PC-9 (cell line): Measurements from ENCODE around the gene GPR135. TPM values are rescaled to one million over a fixed set of nuclear protein-coding genes. Genes with fewer than 3 reads are reported as not detected.

Experiments used
- BruUV-seq: library from RNA; stranded (reverse); fragments of 400-500 nt; replicated peaks from 2 replicates; lab custom pipeline; 2021; lab: Mats Ljungman, UMichigan
- CTCF ChIA-PET: fragments of 300-600 bp; sonication (Branson Sonifier 250); formaldehyde crosslinking; loops from one replicate; lab custom pipeline; 2022; ENCODE audit warnings: antibody characterized with exemption; lab: Charles Lee
- POLR2A ChIA-PET: fragments of 300-600 bp; sonication (Branson Sonifier 250); formaldehyde crosslinking; loops from one replicate; lab custom pipeline; 2022; ENCODE audit warnings: antibody characterized with exemption; ENCODE audit not compliant: unreplicated experiment; lab: Charles Lee
- DNase-seq, 2 experiments: peaks; one replicate each; pipeline versions ENCODE4 v3.0.0 to v3.0.0-alpha.2; 2015 to 2022; ENCODE audit warnings: mixed read lengths in 1 of 2
- H2AFZ ChIP-seq: fragments of 200-600 bp; sonication (generic); 2 replicates; pipeline ENCODE4 v1.8.1; 2017; ENCODE audit warnings: antibody characterized with exemption
- H3F3A ChIP-seq: fragments of 200-600 bp; sonication (generic); 2 replicates; pipeline ENCODE4 v1.8.1; 2017; ENCODE audit warnings: antibody characterized with exemption, mild to moderate bottlenecking, low read depth; ENCODE audit not compliant: insufficient read depth
- H3K27ac ChIP-seq: fragments of 200-600 bp; sonication (generic); 2 replicates; pipeline ENCODE4 v1.6.1; 2016; ENCODE audit warnings: mixed run types
- H3K27me3 ChIP-seq: fragments of 200-600 bp; sonication (generic); 2 replicates; pipeline ENCODE4 v1.6.1; 2016; ENCODE audit warnings: low read depth, mixed run types; ENCODE audit not compliant: insufficient read depth
- H3K36me3 ChIP-seq: fragments of 200-600 bp; sonication (generic); 2 replicates; pipeline ENCODE4 v1.6.1; 2016; ENCODE audit warnings: low read depth, mixed run types
- H3K4me1 ChIP-seq: fragments of 200-600 bp; sonication (generic); replicated peaks from 2 replicates; pipeline ENCODE4 v1.6.1; 2016; ENCODE audit warnings: mixed run types; ENCODE audit not compliant: insufficient read depth
- H3K4me2 ChIP-seq: fragments of 200-600 bp; sonication (generic); 2 replicates; pipeline ENCODE4 v1.6.1; 2017; ENCODE audit warnings: mixed run types
- H3K4me3 ChIP-seq: fragments of 200-600 bp; sonication (generic); 2 replicates; pipeline ENCODE4 v1.6.1; 2016; ENCODE audit warnings: mixed run types
- H3K79me2 ChIP-seq: fragments of 200-600 bp; sonication (generic); 2 replicates; pipeline ENCODE4 v1.6.1; 2017; ENCODE audit warnings: low read depth, mixed run types
- H3K9me2 ChIP-seq: fragments of 200-600 bp; sonication (generic); 2 replicates; pipeline ENCODE4 v1.8.1; 2017; ENCODE audit warnings: mild to moderate bottlenecking; ENCODE audit not compliant: insufficient read depth
- H3K9me3 ChIP-seq: fragments of 200-600 bp; sonication (generic); 2 replicates; pipeline ENCODE4 v1.8.1; 2016; ENCODE audit warnings: low read depth; ENCODE audit not compliant: insufficient read depth
- H4K20me1 ChIP-seq: fragments of 200-600 bp; sonication (generic); 2 replicates; pipeline ENCODE4 v1.8.1; 2017; ENCODE audit not compliant: insufficient read depth
- EZH2 ChIP-seq: fragments of 200-600 bp; sonication (generic); IDR thresholded peaks from 2 replicates; pipeline ENCODE4 v1.8.0; 2017; ENCODE audit warnings: antibody characterized with exemption, low read depth
- intact Hi-C: fragments of 100-400 bp; cut with micrococcal nuclease; formaldehyde crosslinking; loops from one replicate; pipeline ENCODE4 v1.10.0; 2022; ENCODE audit not compliant: unreplicated experiment
- total RNA-seq: library from RNA; stranded (reverse); gene quantifications from 2 replicates; pipeline ENCODE4 v1.2.3, GENCODE V29; 2021
- TF ChIP-seq, protein P1 (sequence below): fragments of 200-600 bp; sonication (generic); conservative IDR thresholded peaks from 2 replicates; pipeline ENCODE4 v1.6.1; 2017; ENCODE audit warnings: mixed run types, antibody characterized with exemption, mild to moderate bottlenecking, moderate library complexity

Gene GPR135
- total RNA-seq, 1 experiment from 2014 or later: 15.2 TPM

DNA sequence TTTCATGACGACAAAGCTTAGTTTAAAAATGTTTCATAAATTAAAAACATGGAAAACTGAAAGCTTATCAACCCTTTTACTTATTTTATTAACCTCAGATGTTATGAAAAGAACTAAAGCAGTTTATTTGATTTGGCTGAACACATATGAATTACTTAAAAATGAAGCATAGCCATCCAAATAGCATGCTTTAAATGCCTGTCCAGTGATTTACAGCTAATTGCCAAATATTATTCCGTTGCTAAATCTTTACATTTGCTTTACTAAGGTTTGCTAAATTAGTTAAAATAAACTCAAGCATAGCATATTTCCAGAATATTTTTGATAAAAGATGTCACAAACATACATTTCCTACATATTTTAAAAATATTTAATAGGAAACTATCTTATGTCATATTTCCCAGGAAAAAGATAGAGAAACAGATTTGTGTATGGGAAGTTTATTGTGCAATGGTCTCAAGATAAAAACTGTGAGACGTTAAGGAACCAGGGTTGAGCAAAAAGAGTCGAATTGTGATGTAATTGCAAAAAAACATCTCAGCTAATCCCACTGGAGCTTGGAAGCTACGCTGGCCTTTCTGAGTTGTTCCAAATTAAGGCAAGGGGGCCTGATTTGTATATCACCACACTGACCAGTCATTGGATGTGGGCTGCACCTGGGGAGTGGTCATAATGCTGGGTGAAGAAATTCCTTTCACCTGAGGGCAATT is 25.8 kb downstream of the GPR135 start:
- no peak overlapping the region for H2AFZ ChIP-seq
- H3K4me3 ChIP-seq: no peak overlapping the region
- H3K9me3 ChIP-seq: no peaks in the 10 kb centered on the region; the same call in 1 of the 2 replicates
- ChIA-PET CTCF (no interaction called here), POLR2A (interaction anchor here (0.6 to 0.7 kb wide), 3 partner anchors 43 to 150 kb away, joined by 3 to 7 read pairs (median 3); no protein-coding TSS in a partner anchor)
- no peaks in the 10 kb centered on the region for H4K20me1 ChIP-seq
- no peaks in the 10 kb centered on the region for H3F3A ChIP-seq
- intact Hi-C loops: no loop called here
- H3K4me1 ChIP-seq: peaks cover 13% of the 10 kb centered on the region; the same call in 1 of the 2 replicates
- H3K4me2 ChIP-seq: no peak overlapping the region
- BruUV-seq: no TSS peak
- H3K9me2 ChIP-seq: no peaks in the 10 kb centered on the region
- H3K79me2 ChIP-seq: no peaks in the 10 kb centered on the region
- H3K27ac ChIP-seq: no peak overlapping the region
- DNase-seq: no peak
- H3K36me3 ChIP-seq: 0 out of 2 replicates have a peak, but pooled peaks cover 7% of the 10 kb centered on the region
- no peaks in the 10 kb centered on the region for H3K27me3 ChIP-seq
- TF ChIP-seq, protein P1, sequence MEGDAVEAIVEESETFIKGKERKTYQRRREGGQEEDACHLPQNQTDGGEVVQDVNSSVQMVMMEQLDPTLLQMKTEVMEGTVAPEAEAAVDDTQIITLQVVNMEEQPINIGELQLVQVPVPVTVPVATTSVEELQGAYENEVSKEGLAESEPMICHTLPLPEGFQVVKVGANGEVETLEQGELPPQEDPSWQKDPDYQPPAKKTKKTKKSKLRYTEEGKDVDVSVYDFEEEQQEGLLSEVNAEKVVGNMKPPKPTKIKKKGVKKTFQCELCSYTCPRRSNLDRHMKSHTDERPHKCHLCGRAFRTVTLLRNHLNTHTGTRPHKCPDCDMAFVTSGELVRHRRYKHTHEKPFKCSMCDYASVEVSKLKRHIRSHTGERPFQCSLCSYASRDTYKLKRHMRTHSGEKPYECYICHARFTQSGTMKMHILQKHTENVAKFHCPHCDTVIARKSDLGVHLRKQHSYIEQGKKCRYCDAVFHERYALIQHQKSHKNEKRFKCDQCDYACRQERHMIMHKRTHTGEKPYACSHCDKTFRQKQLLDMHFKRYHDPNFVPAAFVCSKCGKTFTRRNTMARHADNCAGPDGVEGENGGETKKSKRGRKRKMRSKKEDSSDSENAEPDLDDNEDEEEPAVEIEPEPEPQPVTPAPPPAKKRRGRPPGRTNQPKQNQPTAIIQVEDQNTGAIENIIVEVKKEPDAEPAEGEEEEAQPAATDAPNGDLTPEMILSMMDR: no peak
- TF ChIP-seq EZH2: no peak

DNA sequence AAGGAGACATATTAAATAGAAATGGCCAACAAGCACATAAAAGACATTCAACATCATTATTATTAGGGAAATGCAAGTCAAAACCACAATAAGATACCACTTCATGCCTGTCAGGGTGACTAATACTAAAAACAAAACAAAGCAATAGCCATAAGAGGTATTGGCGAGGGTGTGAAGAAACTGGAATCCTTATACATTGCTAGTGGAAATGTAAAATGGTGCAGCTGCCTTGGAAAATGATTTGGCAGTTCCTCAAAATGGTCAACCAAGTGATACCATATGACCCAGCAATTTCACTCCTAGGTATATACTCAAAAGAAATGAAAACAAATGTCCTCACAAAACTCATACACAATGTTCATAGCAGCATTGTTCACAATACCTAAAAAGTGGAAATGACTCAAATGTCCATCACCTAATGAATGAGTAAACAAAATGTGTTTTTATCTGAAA is 27.0 kb downstream of the GPR135 start:
- 0 out of 2 replicates have a peak, but pooled peaks cover 7% of the 10 kb centered on the region for H3K36me3 ChIP-seq
- peak overlapping the region; percentile 11; the same call in 1 of the 2 replicates for H3K27ac ChIP-seq
- no peaks in the 10 kb centered on the region for H3K9me2 ChIP-seq
- POLR2A ChIA-PET: no interaction called here
- no peak overlapping the region for H3K4me3 ChIP-seq
- no peaks in the 10 kb centered on the region for H3K27me3 ChIP-seq
- H4K20me1 ChIP-seq: no peaks in the 10 kb centered on the region
- no TSS peak for BruUV-seq
- no peak overlapping the region for H3K4me2 ChIP-seq
- intact Hi-C loops: no loop called here
- TF ChIP-seq, protein P1: no peak
- TF ChIP-seq EZH2: no peak
- peak in 1 of 2 experiments; percentile 59 for DNase-seq
- H3K79me2 ChIP-seq: no peaks in the 10 kb centered on the region
- H3F3A ChIP-seq: no peaks in the 10 kb centered on the region
- CTCF ChIA-PET: no interaction called here
- H3K9me3 ChIP-seq: no peaks in the 10 kb centered on the region; the same call in 1 of the 2 replicates
- no peak overlapping the region for H2AFZ ChIP-seq
- H3K4me1 ChIP-seq: peaks cover 13% of the 10 kb centered on the region; the same call in 1 of the 2 replicates

DNA sequence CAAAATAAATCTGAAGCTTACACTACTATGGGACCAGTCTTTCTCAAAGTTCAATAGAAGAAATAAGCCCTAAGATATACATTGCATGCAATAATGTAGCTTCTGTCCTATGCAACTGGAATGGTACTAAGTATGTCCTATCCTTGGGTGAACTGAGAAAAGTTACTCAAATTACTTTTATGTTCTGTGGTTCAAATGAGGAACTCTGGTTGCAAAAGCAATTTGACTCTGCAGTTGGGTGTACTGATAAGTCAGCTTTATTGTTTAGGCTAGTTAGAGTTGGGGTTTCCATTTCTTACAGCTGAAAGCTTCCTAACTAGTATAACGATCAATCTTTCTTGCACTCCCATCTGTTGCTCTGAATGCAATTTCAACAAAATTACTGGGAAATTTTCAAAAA is 29.2 kb downstream of the GPR135 start:
- Histone ChIP-seq H3K27me3 (no peaks in the 10 kb centered on the region), H3K9me2 (no peaks in the 10 kb centered on the region), H2AFZ (no peak overlapping the region), H3K4me1 (peaks cover 13% of the 10 kb centered on the region; the same call in 1 of the 2 replicates), H3K4me3 (no peak overlapping the region), H3K27ac (no peak overlapping the region), H3K4me2 (no peak overlapping the region), H3K9me3 (no peaks in the 10 kb centered on the region; the same call in 1 of the 2 replicates), H3F3A (no peaks in the 10 kb centered on the region), H4K20me1 (no peaks in the 10 kb centered on the region), H3K79me2 (no peaks in the 10 kb centered on the region), H3K36me3 (0 out of 2 replicates have a peak, but pooled peaks cover 4% of the 10 kb centered on the region)
- no TSS peak for BruUV-seq
- POLR2A ChIA-PET: no interaction called here
- intact Hi-C loops: no loop called here
- CTCF ChIA-PET: no interaction called here
- TF ChIP-seq, protein P1: no peak
- no peak for TF ChIP-seq EZH2
- DNase-seq: no peak
